Measurements from ENCODE around the gene STXBP6.
"Not testable (repeated sequence)": the region's sequence is repeated elsewhere in the genome, so short reads cannot be mapped to it uniquely, and the experiment has no call there.

STXBP6 gene

GRCh38 chr14:24789378-24789884, 260.5 kb downstream of the STXBP6 start:
- DNase-seq, result no peak

GRCh38 chr14:24785698-24786097, 264.2 kb downstream of the STXBP6 start:
- DNase-seq, result no peak

- no peak for DNase-seq
These were observed 265.0 kb downstream of the STXBP6 start for GRCh38 chr14:24784981-24785380.

- DNase-seq, result no peak
These were observed 266.2 kb downstream of the STXBP6 start for GRCh38 chr14:24783791-24784190.

- DNase-seq, result no peak
These were observed 269.7 kb downstream of the STXBP6 start for GRCh38 chr14:24780281-24780680.

- no peak for DNase-seq
These were observed 272.3 kb downstream of the STXBP6 start for GRCh38 chr14:24777678-24778077.

GRCh38 chr14:24775950-24776349, 274.0 kb downstream of the STXBP6 start:
- DNase-seq, result no peak

- DNase-seq, result no peak
These were observed 275.6 kb downstream of the STXBP6 start for GRCh38 chr14:24774187-24774915.

GRCh38 chr14:24773564-24773963, 276.4 kb downstream of the STXBP6 start:
- DNase-seq, result not testable (repeated sequence)

GRCh38 chr14:24766434-24766833, 283.5 kb downstream of the STXBP6 start:
- DNase-seq, result no peak

GRCh38 chr14:24761141-24761540, 288.8 kb downstream of the STXBP6 start:
- DNase-seq, result no peak
